Activated CD8-positive, alpha-beta T cell treated with anti-CD3 and anti-CD28 coated beads for 36 hours (primary cell): Measurements from ENCODE around the gene MRPL42. TPM values are rescaled to one million over a fixed set of nuclear protein-coding genes. Genes with fewer than 3 reads are reported as not detected.

Experiments
- ATAC-seq: fragments of 200-7000 bp; cut with Tn5 transposase; one replicate; pipeline ENCODE4 v1.10.0; 2021; ENCODE audit warnings: mild to moderate bottlenecking, moderate library complexity
- CTCF ChIA-PET: fragments of 350-600 bp; sonication (Branson Sonifier 250); formaldehyde crosslinking; loops from one replicate; lab custom pipeline; 2021; ENCODE audit warnings: antibody characterized with exemption; lab: Charles Lee
- POLR2A ChIA-PET: fragments of 350-600 bp; sonication (Branson Sonifier 250); formaldehyde crosslinking; loops from one replicate; lab custom pipeline; 2021; ENCODE audit warnings: antibody characterized with exemption; lab: Charles Lee
- DNase-seq: peaks from one replicate; pipeline ENCODE4 v3.0.0-alpha.2; 2020
- H3K27ac Mint-ChIP-seq: one replicate; pipeline ENCODE4 v1.8.0; 2021; ENCODE audit warnings: mild to moderate bottlenecking, mixed read lengths
- H3K27me3 Mint-ChIP-seq: one replicate; pipeline ENCODE4 v1.8.0; 2021; ENCODE audit warnings: mixed read lengths
- H3K36me3 Mint-ChIP-seq: one replicate; pipeline ENCODE4 v1.8.0; 2021; ENCODE audit warnings: low read depth, mixed read lengths
- H3K4me1 Mint-ChIP-seq: one replicate; pipeline ENCODE4 v1.8.0; 2021; ENCODE audit warnings: low read depth, mixed read lengths
- H3K4me3 Mint-ChIP-seq: one replicate; pipeline ENCODE4 v1.8.0; 2021; ENCODE audit warnings: mild to moderate bottlenecking, moderate library complexity, mixed read lengths
- H3K9me3 Mint-ChIP-seq: one replicate; pipeline ENCODE4 v1.8.0; 2021; ENCODE audit warnings: mixed read lengths
- intact Hi-C: fragments of 100-400 bp; cut with micrococcal nuclease; formaldehyde crosslinking; loops from one replicate; pipeline ENCODE4 v1.10.0; 2022
- total RNA-seq, 2 experiments: library from RNA; stranded (reverse); gene quantifications; one replicate each; pipeline ENCODE4 v1.2.3, GENCODE V29; 2021
- TF ChIP-seq, protein P1 (sequence below): fragments of 200-600 bp; IDR thresholded peaks from one replicate; pipeline ENCODE4 v1.8.0; 2022; ENCODE audit warnings: antibody characterized with exemption, mild to moderate bottlenecking

The MRPL42 gene
- total RNA-seq, 2 experiments from 2014 or later = 85.6 to 87.6 TPM

DNA sequence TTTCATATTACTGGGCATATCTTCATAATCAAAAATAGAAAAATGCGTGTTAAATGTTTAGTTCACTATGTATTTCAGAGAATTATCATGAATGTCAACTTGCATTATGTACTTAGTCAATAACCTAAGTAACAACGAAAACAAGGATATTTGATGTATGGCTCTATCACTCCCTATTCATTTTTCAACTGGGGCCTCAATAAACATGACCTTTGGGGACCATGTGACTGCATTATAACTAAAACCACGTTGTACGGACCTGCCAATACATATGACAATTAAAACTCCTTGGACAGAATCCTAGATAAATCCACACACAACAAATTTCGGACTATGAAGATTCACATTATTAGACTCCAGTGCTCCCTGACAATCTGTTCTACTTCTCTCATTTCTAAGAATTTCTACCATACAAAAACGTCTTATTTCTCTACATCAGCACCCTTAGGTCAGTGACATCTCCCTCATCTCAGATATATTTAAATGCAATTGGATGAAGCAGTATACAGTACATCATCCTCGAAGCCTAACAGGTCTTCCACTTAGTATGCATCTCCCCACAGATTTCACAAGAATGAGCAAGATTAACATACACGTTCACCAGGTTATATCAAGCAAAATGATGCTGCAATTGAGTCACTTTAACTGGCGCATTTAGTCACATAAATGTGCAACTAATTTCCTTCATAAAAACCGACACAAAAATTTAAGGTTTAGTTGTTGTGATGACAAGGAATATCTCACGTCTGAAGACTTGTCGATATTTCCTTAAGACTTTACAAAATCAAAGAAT is 27.1 kb upstream of the MRPL42 start:
- H3K9me3 Mint-ChIP-seq = no peaks in the 10 kb centered on the region
- H3K36me3 Mint-ChIP-seq = peaks cover 13% of the 10 kb centered on the region
- DNase-seq (no peak), ATAC-seq (no peak)
- CTCF ChIA-PET = interaction anchor here (1.9 kb wide), 1 partner anchor 62 kb away, joined by 5 read pairs; no protein-coding TSS in a partner anchor
- peak overlapping the region; percentile 99 for H3K4me3 Mint-ChIP-seq
- TF ChIP-seq, protein P1, sequence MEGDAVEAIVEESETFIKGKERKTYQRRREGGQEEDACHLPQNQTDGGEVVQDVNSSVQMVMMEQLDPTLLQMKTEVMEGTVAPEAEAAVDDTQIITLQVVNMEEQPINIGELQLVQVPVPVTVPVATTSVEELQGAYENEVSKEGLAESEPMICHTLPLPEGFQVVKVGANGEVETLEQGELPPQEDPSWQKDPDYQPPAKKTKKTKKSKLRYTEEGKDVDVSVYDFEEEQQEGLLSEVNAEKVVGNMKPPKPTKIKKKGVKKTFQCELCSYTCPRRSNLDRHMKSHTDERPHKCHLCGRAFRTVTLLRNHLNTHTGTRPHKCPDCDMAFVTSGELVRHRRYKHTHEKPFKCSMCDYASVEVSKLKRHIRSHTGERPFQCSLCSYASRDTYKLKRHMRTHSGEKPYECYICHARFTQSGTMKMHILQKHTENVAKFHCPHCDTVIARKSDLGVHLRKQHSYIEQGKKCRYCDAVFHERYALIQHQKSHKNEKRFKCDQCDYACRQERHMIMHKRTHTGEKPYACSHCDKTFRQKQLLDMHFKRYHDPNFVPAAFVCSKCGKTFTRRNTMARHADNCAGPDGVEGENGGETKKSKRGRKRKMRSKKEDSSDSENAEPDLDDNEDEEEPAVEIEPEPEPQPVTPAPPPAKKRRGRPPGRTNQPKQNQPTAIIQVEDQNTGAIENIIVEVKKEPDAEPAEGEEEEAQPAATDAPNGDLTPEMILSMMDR = no peak
- POLR2A ChIA-PET = interaction anchor here (0.9 to 3.2 kb wide), 6 partner anchors 12 to 130 kb away, joined by 3 to 15 read pairs (median 4); partner anchors contain the start of gene MRPL42
- H3K27me3 Mint-ChIP-seq = no peaks in the 10 kb centered on the region
- H3K27ac Mint-ChIP-seq = peak overlapping the region; percentile 92
- intact Hi-C loops = loop anchor here (5.0 to 10.0 kb wide), 2 partner anchors 63 to 1305 kb away; partner anchors contain the start of gene NUDT4
- peaks cover 62% of the 10 kb centered on the region for H3K4me1 Mint-ChIP-seq

DNA sequence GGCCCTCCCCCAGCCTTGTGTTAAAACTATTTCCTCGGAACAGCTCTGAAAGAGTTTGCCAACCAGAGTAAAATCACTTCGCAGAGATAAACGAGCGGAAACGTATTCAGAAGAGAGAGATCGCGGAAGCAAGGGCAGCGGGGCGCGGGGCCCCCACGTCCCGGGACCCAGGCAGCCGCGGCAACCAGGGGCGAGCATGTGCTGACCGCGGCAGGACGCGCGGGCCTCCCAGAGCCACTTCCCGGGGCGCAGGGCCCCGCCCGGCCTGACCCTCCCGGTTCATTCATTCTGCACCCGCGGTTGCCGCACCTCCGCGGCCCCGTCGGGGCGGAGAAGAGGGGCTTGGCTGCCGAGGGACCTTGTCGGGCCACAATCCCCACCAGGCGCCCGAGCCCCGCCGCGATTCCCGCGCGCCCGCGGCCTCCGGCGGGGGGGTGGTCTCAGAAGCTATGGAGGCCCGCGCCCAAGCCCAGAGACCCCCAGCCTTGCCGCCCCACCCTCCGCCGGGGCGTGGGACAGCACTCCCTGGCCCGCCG is 26.2 kb upstream of the MRPL42 start:
- ChIA-PET CTCF (interaction anchor here (1.9 to 2.5 kb wide), 2 partner anchors 22 to 61 kb away, joined by 5 to 11 read pairs; no protein-coding TSS in a partner anchor), POLR2A (interaction anchor here (0.6 to 3.2 kb wide), 8 partner anchors 13 to 513 kb away, joined by 3 to 15 read pairs (median 4); partner anchors contain the start of gene MRPL42)
- intact Hi-C loops = loop anchor here (5.0 to 10.0 kb wide), 2 partner anchors 64 to 1306 kb away; partner anchors contain the start of gene NUDT4
- H3K27me3 Mint-ChIP-seq = no peaks in the 10 kb centered on the region
- H3K4me1 Mint-ChIP-seq = peaks cover 55% of the 10 kb centered on the region
- peak overlapping the region; percentile 92 for H3K27ac Mint-ChIP-seq
- H3K4me3 Mint-ChIP-seq = peak overlapping the region; percentile 99
- H3K36me3 Mint-ChIP-seq = peaks cover 13% of the 10 kb centered on the region
- ATAC-seq (no peak), DNase-seq (peak; percentile 52)
- TF ChIP-seq, protein P1 = no peak
- H3K9me3 Mint-ChIP-seq = no peaks in the 10 kb centered on the region

DNA sequence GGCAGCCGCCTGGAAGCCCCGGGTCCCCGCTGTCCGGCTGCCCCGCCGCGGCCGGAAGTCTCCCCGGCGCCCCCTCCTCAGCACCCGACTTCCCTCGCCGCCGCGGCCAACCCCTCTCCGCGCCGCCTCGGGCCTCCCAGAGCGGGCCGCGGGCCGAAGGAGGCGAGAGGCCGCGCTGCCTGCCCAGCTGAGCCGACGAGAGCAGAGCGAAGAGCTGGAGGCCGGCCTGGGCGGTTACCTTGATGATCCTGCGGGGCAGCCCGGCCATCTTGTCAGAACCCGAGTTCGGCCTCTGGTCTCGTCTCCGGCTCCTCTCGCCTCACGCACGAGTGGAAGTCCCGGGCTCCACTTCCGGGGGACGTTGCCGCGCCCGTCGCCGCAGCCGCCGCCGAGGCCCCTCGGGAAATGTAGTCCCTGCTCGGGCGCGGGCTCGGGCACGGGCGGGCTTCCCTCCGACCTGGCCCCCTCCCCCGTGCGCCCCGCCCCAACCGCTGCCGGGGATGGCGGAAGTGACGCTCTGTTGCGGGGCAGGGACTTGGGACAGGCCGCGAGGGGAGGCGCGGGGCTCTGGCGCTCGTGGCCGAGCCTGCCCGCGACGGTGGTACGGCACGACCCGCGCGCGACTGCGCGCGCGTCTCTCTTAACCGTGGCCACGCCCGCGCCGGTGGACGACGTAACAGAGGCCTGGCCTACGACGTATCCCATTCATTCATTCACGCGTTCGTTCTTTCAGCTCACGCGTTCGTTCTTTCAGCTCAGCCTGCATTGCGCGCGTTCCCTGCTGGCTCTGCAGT is 25.5 kb upstream of the MRPL42 start, which contains the start of gene UBE2N:
UBE2N (minus strand) TSS at position 331 of the 794 bp plus-strand sequence; CDS start at position 268, 63 bp downstream.
- ATAC-seq = peak; percentile 86
- intact Hi-C loops = loop anchor here (5.0 to 10.0 kb wide), 2 partner anchors 65 to 1307 kb away; partner anchors contain the start of gene NUDT4
- Mint-ChIP-seq H3K36me3 (peaks cover 10% of the 10 kb centered on the region), H3K4me1 (peaks cover 48% of the 10 kb centered on the region), H3K27ac (peak within 1 kb of the TSS; percentile 98), H3K4me3 (peak within 1 kb of the TSS; percentile 99), H3K27me3 (no peaks in the 10 kb centered on the region), H3K9me3 (no peaks in the 10 kb centered on the region)
- CTCF ChIA-PET = interaction anchor here (0.7 to 2.5 kb wide), 4 partner anchors 22 to 61 kb away, joined by 3 to 11 read pairs (median 4); partner anchors contain the start of gene MRPL42
- peak; percentile 96 for DNase-seq
- POLR2A ChIA-PET = interaction anchor here (0.6 to 3.2 kb wide), 7 partner anchors 14 to 513 kb away, joined by 3 to 15 read pairs (median 4); partner anchors contain the start of gene MRPL42
- TF ChIP-seq, protein P1 = no peak

GRCh38 chr12:93442411-93443340 is 24.6 kb upstream of the MRPL42 start:
- TF ChIP-seq, protein P1 = no peak
- H3K36me3 Mint-ChIP-seq = peaks cover 10% of the 10 kb centered on the region
- ChIA-PET POLR2A (interaction anchor here (1.4 to 3.2 kb wide), 3 partner anchors 16 to 345 kb away, joined by 4 to 15 read pairs (median 4); partner anchors contain the start of gene MRPL42), CTCF (interaction anchor here (0.7 to 2.5 kb wide), 4 partner anchors 23 to 60 kb away, joined by 3 to 11 read pairs (median 4); partner anchors contain the start of gene MRPL42)
- peak overlapping the region; percentile 98 for H3K27ac Mint-ChIP-seq
- peak overlapping the region; percentile 99 for H3K4me3 Mint-ChIP-seq
- H3K27me3 Mint-ChIP-seq = no peaks in the 10 kb centered on the region
- peaks cover 47% of the 10 kb centered on the region for H3K4me1 Mint-ChIP-seq
- DNase-seq (no peak), ATAC-seq (no peak)
- no peaks in the 10 kb centered on the region for H3K9me3 Mint-ChIP-seq
- intact Hi-C loops = loop anchor here (5.0 to 10.0 kb wide), 2 partner anchors 65 to 1308 kb away; partner anchors contain the start of gene NUDT4
